ENCODE measurements around the gene UMOD.

DNA sequence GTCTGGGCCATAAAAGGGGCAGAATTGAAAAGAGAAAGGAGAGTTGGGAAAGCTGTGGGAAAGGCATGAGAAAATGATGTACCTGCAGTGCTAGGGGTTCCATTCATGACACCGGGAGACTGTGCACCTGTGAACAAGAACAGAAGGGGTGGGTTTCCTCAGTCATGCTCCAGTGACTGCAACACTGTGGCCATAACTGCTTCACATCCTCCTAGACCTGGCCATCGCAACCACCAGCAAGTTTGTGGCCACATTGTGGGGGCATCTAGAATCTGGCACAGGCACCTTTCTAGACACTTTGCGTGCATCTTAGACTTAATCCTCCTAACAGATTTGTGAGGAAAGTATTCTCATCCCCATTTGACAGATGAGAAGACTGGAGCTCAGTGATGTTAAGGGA is 37.9 kb downstream of the UMOD start:
- TF ChIP-seq POLR2AphosphoS5 (IDR thresholded peaks at IDR 0.05; ENCODE audit: low read depth, low read length) (no peak), TAF1 (IDR thresholded peaks at IDR 0.05; ENCODE audit: low read depth, low read length) (no peak), POLR2A (IDR thresholded peaks at IDR 0.05; ENCODE audit: low read depth, low read length) (no peak), PAX5 (IDR thresholded peaks at IDR 0.05; ENCODE audit: insufficient read depth, low read length, severe bottlenecking) (no peak)

Measured in GM12891 (cell line).